Measurements from ENCODE around the gene PYDC1.
A peak's percentile ranks its signal among the peaks of the same experiment; 100 is the strongest.

The PYDC1 gene

GRCh38 chr16:31216422-31217135 is at the start of gene PYDC1:
Gene PYDC1 (minus strand): TSS chr16:31217135. CDS start chr16:31217028, 107 bp downstream.
- H3K9me3 ChIP-seq (ENCODE audit: low read length), result no peaks in the 10 kb centered on the region
- H3K4me3 ChIP-seq (ENCODE audit: low read depth in 1 of 2, low read length in 2 of 2), result peak within 1 kb of the TSS in 1 of 2 donors; percentile 47
- no peaks in the 10 kb centered on the region for H3K36me3 ChIP-seq (ENCODE audit: insufficient read depth, low read length)
- peaks cover 19% of the 10 kb centered on the region for H3K4me1 ChIP-seq (ENCODE audit: insufficient read depth, low read length)
- H3K27me3 ChIP-seq (ENCODE audit: control insufficient read depth in 1 of 2, insufficient read depth in 2 of 2, low read length in 2 of 2), result peaks cover 24 to 64% of the 10 kb centered on the region in 2 donors
- H3K9ac ChIP-seq (ENCODE audit: low read length), result no peak within 1 kb of the TSS
- H3K27ac ChIP-seq (ENCODE audit: low read depth, low read length), result no peak within 1 kb of the TSS

- Histone ChIP-seq H3K4me3 (ENCODE audit: low read depth in 1 of 2, low read length in 2 of 2) (no peak overlapping the region), H3K36me3 (ENCODE audit: insufficient read depth, low read length) (no peaks in the 10 kb centered on the region), H3K27me3 (ENCODE audit: control insufficient read depth in 1 of 2, insufficient read depth in 2 of 2, low read length in 2 of 2) (peaks cover 0 to 5% of the 10 kb centered on the region in 2 donors), H3K4me1 (ENCODE audit: insufficient read depth, low read length) (no peaks in the 10 kb centered on the region), H3K9me3 (ENCODE audit: low read length) (no peaks in the 10 kb centered on the region), H3K27ac (ENCODE audit: low read depth, low read length) (no peak overlapping the region), H3K9ac (ENCODE audit: low read length) (no peak overlapping the region)
These were observed 48.7 kb upstream of the PYDC1 start for GRCh38 chr16:31265329-31266245.

GRCh38 chr16:31262084-31262483 is 45.1 kb upstream of the PYDC1 start:
- no peak overlapping the region for H3K4me3 ChIP-seq (ENCODE audit: low read depth in 1 of 2, low read length in 2 of 2)
- H3K27ac ChIP-seq (ENCODE audit: low read depth, low read length), result no peak overlapping the region
- no peaks in the 10 kb centered on the region for H3K9me3 ChIP-seq (ENCODE audit: low read length)
- H3K27me3 ChIP-seq (ENCODE audit: control insufficient read depth in 1 of 2, insufficient read depth in 2 of 2, low read length in 2 of 2), result peaks cover 0 to 5% of the 10 kb centered on the region in 2 donors
- no peaks in the 10 kb centered on the region for H3K36me3 ChIP-seq (ENCODE audit: insufficient read depth, low read length)
- H3K4me1 ChIP-seq (ENCODE audit: insufficient read depth, low read length), result no peaks in the 10 kb centered on the region
- no peak overlapping the region for H3K9ac ChIP-seq (ENCODE audit: low read length)

GRCh38 chr16:31260136-31260931 is 43.4 kb upstream of the PYDC1 start:
- H3K9me3 ChIP-seq (ENCODE audit: low read length), result no peaks in the 10 kb centered on the region
- no peaks in the 10 kb centered on the region for H3K36me3 ChIP-seq (ENCODE audit: insufficient read depth, low read length)
- H3K9ac ChIP-seq (ENCODE audit: low read length), result no peak overlapping the region
- no peaks in the 10 kb centered on the region for H3K4me1 ChIP-seq (ENCODE audit: insufficient read depth, low read length)
- H3K27ac ChIP-seq (ENCODE audit: low read depth, low read length), result no peak overlapping the region
- peaks cover 0 to 3% of the 10 kb centered on the region in 2 donors for H3K27me3 ChIP-seq (ENCODE audit: control insufficient read depth in 1 of 2, insufficient read depth in 2 of 2, low read length in 2 of 2)
- H3K4me3 ChIP-seq (ENCODE audit: low read depth in 1 of 2, low read length in 2 of 2), result no peak overlapping the region

- H3K9ac ChIP-seq (ENCODE audit: low read length), result no peak overlapping the region
- H3K9me3 ChIP-seq (ENCODE audit: low read length), result no peaks in the 10 kb centered on the region
- H3K4me3 ChIP-seq (ENCODE audit: low read depth in 1 of 2, low read length in 2 of 2), result no peak overlapping the region
- no peaks in the 10 kb centered on the region for H3K4me1 ChIP-seq (ENCODE audit: insufficient read depth, low read length)
- H3K27me3 ChIP-seq (ENCODE audit: control insufficient read depth in 1 of 2, insufficient read depth in 2 of 2, low read length in 2 of 2), result peaks cover 0 to 3% of the 10 kb centered on the region in 2 donors
- no peak overlapping the region for H3K27ac ChIP-seq (ENCODE audit: low read depth, low read length)
- no peaks in the 10 kb centered on the region for H3K36me3 ChIP-seq (ENCODE audit: insufficient read depth, low read length)
These were observed 41.4 kb upstream of the PYDC1 start for GRCh38 chr16:31258366-31258765.

GRCh38 chr16:31256466-31256865 is 39.5 kb upstream of the PYDC1 start:
- no peak overlapping the region for H3K4me3 ChIP-seq (ENCODE audit: low read depth in 1 of 2, low read length in 2 of 2)
- no peak overlapping the region for H3K27ac ChIP-seq (ENCODE audit: low read depth, low read length)

GRCh38 chr16:31253642-31254045 is 36.7 kb upstream of the PYDC1 start:
- Histone ChIP-seq H3K27ac (ENCODE audit: low read depth, low read length) (no peak overlapping the region), H3K9me3 (ENCODE audit: low read length) (no peaks in the 10 kb centered on the region), H3K9ac (ENCODE audit: low read length) (no peak overlapping the region)

More at GRCh38 chr16:31256466-31256865, 39.5 kb upstream of the PYDC1 start:
- no peaks in the 10 kb centered on the region for H3K36me3 ChIP-seq (ENCODE audit: insufficient read depth, low read length)
- no peaks in the 10 kb centered on the region for H3K9me3 ChIP-seq (ENCODE audit: low read length)
- no peak overlapping the region for H3K9ac ChIP-seq (ENCODE audit: low read length)
- H3K4me1 ChIP-seq (ENCODE audit: insufficient read depth, low read length), result no peaks in the 10 kb centered on the region
- H3K27me3 ChIP-seq (ENCODE audit: control insufficient read depth in 1 of 2, insufficient read depth in 2 of 2, low read length in 2 of 2), result peaks cover 0 to 3% of the 10 kb centered on the region in 2 donors

GRCh38 chr16:31251435-31251834 is 34.5 kb upstream of the PYDC1 start:
- H3K36me3 ChIP-seq (ENCODE audit: insufficient read depth, low read length), result no peaks in the 10 kb centered on the region

More at GRCh38 chr16:31253642-31254045, 36.7 kb upstream of the PYDC1 start:
- H3K4me1 ChIP-seq (ENCODE audit: insufficient read depth, low read length), result no peaks in the 10 kb centered on the region
- peaks cover 0 to 3% of the 10 kb centered on the region in 2 donors for H3K27me3 ChIP-seq (ENCODE audit: control insufficient read depth in 1 of 2, insufficient read depth in 2 of 2, low read length in 2 of 2)
- H3K4me3 ChIP-seq (ENCODE audit: low read depth in 1 of 2, low read length in 2 of 2), result no peak overlapping the region
- no peaks in the 10 kb centered on the region for H3K36me3 ChIP-seq (ENCODE audit: insufficient read depth, low read length)

GRCh38 chr16:31250782-31251384 is 33.9 kb upstream of the PYDC1 start:
- H3K36me3 ChIP-seq (ENCODE audit: insufficient read depth, low read length), result no peaks in the 10 kb centered on the region
- peaks cover 0 to 6% of the 10 kb centered on the region in 2 donors for H3K27me3 ChIP-seq (ENCODE audit: control insufficient read depth in 1 of 2, insufficient read depth in 2 of 2, low read length in 2 of 2)
- H3K27ac ChIP-seq (ENCODE audit: low read depth, low read length), result no peak overlapping the region
- H3K4me1 ChIP-seq (ENCODE audit: insufficient read depth, low read length), result no peaks in the 10 kb centered on the region
- no peak overlapping the region for H3K4me3 ChIP-seq (ENCODE audit: low read depth in 1 of 2, low read length in 2 of 2)
- no peak overlapping the region for H3K9ac ChIP-seq (ENCODE audit: low read length)
- no peaks in the 10 kb centered on the region for H3K9me3 ChIP-seq (ENCODE audit: low read length)

More at GRCh38 chr16:31251435-31251834, 34.5 kb upstream of the PYDC1 start:
- Histone ChIP-seq H3K9me3 (ENCODE audit: low read length) (no peaks in the 10 kb centered on the region), H3K27ac (ENCODE audit: low read depth, low read length) (no peak overlapping the region), H3K9ac (ENCODE audit: low read length) (no peak overlapping the region), H3K4me3 (ENCODE audit: low read depth in 1 of 2, low read length in 2 of 2) (no peak overlapping the region), H3K4me1 (ENCODE audit: insufficient read depth, low read length) (no peaks in the 10 kb centered on the region), H3K27me3 (ENCODE audit: control insufficient read depth in 1 of 2, insufficient read depth in 2 of 2, low read length in 2 of 2) (peaks cover 0 to 6% of the 10 kb centered on the region in 2 donors)

- Histone ChIP-seq H3K4me1 (ENCODE audit: insufficient read depth, low read length) (no peaks in the 10 kb centered on the region), H3K9ac (ENCODE audit: low read length) (no peak overlapping the region), H3K4me3 (ENCODE audit: low read depth in 1 of 2, low read length in 2 of 2) (no peak overlapping the region), H3K27ac (ENCODE audit: low read depth, low read length) (no peak overlapping the region), H3K27me3 (ENCODE audit: control insufficient read depth in 1 of 2, insufficient read depth in 2 of 2, low read length in 2 of 2) (peaks cover 0 to 3% of the 10 kb centered on the region in 2 donors), H3K36me3 (ENCODE audit: insufficient read depth, low read length) (no peaks in the 10 kb centered on the region), H3K9me3 (ENCODE audit: low read length) (no peaks in the 10 kb centered on the region)
These were observed 31.4 kb upstream of the PYDC1 start for GRCh38 chr16:31248344-31248743.

Data from muscle layer of colon (tissue), 2 donors.